ENCODE data around the gene ANGPTL2. TPM values are rescaled to one million over a fixed set of nuclear protein-coding genes. Genes with fewer than 3 reads are reported as not detected.

ANGPTL2 gene
- total RNA-seq, 1 donor from 2014 or later, result 27.4 TPM

- intact Hi-C loops (cut with micrococcal nuclease), result no loop called here
- ATAC-seq (no peak), DNase-seq (no peak)
These were observed 58.1 kb downstream of the ANGPTL2 start for GRCh38 chr9:127064335-127064734.

- DNase-seq, result no peak
- ATAC-seq, result no peak
- intact Hi-C loops (cut with micrococcal nuclease), result no loop called here
These were observed 61.0 kb downstream of the ANGPTL2 start for GRCh38 chr9:127061411-127061810.

- intact Hi-C loops (cut with micrococcal nuclease), result no loop called here
- peak; percentile 19 for ATAC-seq
- DNase-seq, result no peak
These were observed 62.6 kb downstream of the ANGPTL2 start for GRCh38 chr9:127059765-127060361.

DNA sequence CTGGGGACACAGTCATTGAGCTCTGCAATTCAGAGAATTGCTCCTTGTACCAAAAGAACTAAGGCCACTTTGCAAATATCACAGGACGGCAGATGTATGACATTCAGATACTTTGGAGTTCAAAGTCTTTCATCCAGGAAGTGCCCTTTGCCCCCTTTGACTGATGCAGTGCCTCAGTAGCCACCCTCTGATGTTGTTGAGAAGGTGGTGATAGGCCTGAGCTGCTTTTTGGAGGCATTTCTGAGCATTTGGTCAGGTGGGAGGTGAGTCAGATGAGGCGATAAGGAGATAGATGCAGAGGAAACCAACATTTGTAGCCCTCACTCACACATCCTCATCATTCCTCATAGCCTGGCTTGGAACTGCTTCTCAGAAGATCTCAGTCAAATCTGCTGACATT is 63.4 kb downstream of the ANGPTL2 start:
- intact Hi-C loops (cut with micrococcal nuclease), result no loop called here
- DNase-seq (no peak), ATAC-seq (no peak)

- no peak for DNase-seq
- intact Hi-C loops (cut with micrococcal nuclease), result no loop called here
- ATAC-seq, result no peak
These were observed 63.8 kb downstream of the ANGPTL2 start for GRCh38 chr9:127058645-127059021.

- peak; percentile 57 for DNase-seq
- intact Hi-C loops (cut with micrococcal nuclease), result no loop called here
These were observed 64.3 kb downstream of the ANGPTL2 start for GRCh38 chr9:127058011-127058644.

GRCh38 chr9:127056446-127056845 is 66.0 kb downstream of the ANGPTL2 start:
- ATAC-seq (no peak), DNase-seq (no peak)
- intact Hi-C loops (cut with micrococcal nuclease), result no loop called here

More at GRCh38 chr9:127058011-127058644, 64.3 kb downstream of the ANGPTL2 start:
- ATAC-seq, result peak; percentile 45

GRCh38 chr9:127055745-127056402 is 66.6 kb downstream of the ANGPTL2 start:
- ATAC-seq (peak; percentile 74), DNase-seq (no peak)
- intact Hi-C loops (cut with micrococcal nuclease), result no loop called here

GRCh38 chr9:127053960-127054359 is 68.5 kb downstream of the ANGPTL2 start:
- DNase-seq (no peak), ATAC-seq (no peak)
- intact Hi-C loops (cut with micrococcal nuclease), result no loop called here

DNA sequence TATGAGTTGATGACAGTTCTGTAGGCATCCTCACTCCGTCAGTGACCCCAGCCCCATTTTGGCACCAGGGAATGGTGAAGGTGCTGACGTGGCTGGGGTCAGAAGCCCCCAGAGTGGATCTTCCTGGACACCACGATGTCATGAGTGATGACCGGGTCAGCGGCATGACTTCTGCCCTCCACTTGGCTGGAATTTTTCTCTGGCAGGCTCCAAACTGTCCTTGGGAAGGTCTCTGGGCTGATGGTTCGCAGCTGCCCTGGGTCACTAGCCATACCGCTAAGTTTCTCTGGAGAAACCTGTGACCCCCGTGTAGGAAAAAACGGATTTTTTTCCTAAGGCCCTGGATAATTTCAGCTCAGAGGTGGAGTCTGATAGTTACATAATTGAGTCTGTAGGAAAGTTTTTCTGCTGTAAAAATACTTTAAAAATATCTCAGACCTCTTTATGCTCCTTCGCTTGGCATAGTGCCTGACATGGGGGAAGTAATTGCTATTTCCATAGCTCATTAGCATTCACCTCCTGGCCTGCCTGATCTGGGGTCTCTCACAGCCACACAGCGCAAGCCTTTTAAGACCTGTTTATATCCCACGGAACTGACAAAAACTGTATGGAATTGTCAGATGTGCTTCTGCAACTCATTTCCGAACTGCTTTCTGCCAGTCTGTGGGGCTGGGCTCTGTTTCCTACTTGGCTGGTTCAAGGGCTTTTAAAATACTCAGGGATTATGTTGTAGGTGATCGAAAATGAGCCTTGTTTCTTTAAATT is 69.2 kb downstream of the ANGPTL2 start:
- no peak for ATAC-seq
- no peak for DNase-seq
- intact Hi-C loops (cut with micrococcal nuclease), result no loop called here

GRCh38 chr9:127051881-127052595 is 70.4 kb downstream of the ANGPTL2 start:
- DNase-seq (no peak), ATAC-seq (no peak)
- intact Hi-C loops (cut with micrococcal nuclease), result no loop called here

DNA sequence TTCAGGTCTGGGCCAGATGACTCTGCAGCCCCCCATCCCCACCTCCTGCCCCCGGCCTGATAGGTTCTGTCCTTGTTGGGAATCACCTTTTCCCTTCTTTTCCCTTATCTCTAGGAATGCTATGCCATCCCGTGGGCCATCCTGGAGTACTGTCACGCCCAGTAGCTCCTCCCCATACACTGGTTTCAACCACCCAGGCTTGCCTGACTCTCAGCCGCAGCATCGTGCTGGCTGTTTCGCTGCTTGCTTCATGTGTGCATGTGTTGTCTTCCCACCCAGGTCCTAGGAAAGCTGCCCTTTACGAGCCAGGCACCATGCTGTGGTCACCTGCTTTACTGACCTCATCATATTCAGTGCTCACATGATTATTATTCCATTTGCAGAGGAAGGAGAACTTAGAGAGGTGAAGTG is 71.8 kb downstream of the ANGPTL2 start:
- no peak for ATAC-seq
- intact Hi-C loops (cut with micrococcal nuclease), result no loop called here
- DNase-seq, result no peak

- ATAC-seq (no peak), DNase-seq (no peak)
- intact Hi-C loops (cut with micrococcal nuclease), result no loop called here
These were observed 72.3 kb downstream of the ANGPTL2 start for GRCh38 chr9:127050152-127050551.

GRCh38 chr9:127049581-127049980 is 72.9 kb downstream of the ANGPTL2 start:
- no peak for ATAC-seq
- DNase-seq, result no peak
- intact Hi-C loops (cut with micrococcal nuclease), result no loop called here

GRCh38 chr9:127049044-127049443 is 73.4 kb downstream of the ANGPTL2 start:
- peak; percentile 70 for ATAC-seq
- no peak for DNase-seq
- intact Hi-C loops (cut with micrococcal nuclease), result no loop called here

DNA sequence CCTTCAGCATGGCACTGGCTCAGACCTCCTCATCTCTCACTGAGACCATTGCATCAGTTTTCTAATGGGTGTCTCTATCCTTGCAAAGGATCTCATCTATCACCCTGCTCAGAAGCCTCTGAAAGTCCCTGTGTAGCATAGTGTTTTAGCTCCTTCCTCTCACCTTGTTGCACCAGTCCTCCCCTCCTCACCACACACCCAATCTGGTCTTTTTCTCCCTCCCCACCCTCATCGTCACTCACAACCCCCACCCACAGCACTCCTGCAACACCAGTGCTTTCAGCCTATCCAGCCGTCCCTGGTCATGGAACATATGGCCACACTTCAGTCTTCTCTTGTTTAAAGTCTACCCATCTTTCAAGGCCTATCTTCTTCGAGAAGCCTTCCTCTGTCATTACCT is 74.5 kb downstream of the ANGPTL2 start:
- DNase-seq (no peak), ATAC-seq (no peak)
- intact Hi-C loops (cut with micrococcal nuclease), result no loop called here

DNA sequence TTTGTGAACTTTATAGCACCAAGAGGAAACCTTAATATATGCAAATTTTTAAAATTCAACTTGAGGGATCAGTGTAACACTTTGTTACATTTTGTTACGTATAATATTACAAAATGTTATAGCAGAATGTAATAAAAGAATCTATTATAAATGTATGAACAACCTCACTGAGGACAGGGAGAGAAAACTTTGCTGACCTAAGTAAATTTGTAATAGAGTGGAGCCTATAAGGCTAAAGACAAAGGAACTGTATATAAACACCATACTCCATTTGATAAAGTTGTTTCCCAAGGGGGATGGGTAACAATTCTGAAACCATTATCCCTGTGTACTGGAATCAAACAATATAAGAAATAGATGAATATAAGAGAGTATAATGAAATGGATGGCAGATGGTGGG is 77.3 kb downstream of the ANGPTL2 start:
- intact Hi-C loops (cut with micrococcal nuclease), result no loop called here
- ATAC-seq (no peak), DNase-seq (no peak)

DNA sequence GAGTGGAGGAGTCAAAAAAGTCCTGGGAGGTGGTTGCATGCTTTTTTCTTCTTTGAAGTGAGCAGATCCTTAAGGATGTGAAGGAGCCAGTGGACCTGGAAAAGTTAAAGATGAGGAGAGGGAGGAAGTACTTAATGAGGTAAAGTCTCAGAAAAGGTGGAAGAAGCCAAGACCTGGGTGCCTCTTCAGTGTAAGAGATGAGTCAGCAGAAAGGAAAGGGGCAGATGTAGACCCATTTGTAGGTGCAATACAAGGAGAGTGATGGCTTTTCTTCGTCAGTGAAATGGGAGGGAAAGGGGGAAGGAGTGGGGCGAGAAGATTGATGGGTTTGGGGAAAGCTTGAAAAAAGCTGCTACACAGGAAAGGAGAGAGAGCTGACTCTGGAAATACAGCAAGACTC is 82.9 kb downstream of the ANGPTL2 start:
- no peak for DNase-seq
- ATAC-seq, result no peak
- intact Hi-C loops (cut with micrococcal nuclease), result no loop called here

DNA sequence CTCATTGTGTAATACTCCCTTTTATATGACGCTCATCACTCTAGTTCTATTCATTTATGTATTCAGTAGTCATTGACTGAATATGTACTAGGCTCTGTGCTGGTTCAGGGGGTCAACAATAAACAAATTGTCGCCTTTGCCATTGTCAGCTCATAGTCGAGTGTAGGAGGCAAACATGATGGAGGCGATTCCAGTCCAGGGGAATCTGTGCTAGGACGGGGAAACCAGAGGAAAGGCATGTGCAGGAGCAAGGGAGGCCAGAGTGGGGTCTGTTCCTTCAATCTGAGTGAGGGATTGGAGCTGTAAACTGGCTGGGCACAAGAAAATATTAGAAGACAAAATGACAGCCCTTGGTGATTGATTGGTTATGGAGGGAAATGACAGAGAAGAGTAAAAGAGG is 83.9 kb downstream of the ANGPTL2 start:
- DNase-seq (no peak), ATAC-seq (no peak)
- intact Hi-C loops (cut with micrococcal nuclease), result no loop called here

Data from left ventricle myocardium superior (tissue), 1 donor.